Measurements from ENCODE around the gene SEC63.

DNA sequence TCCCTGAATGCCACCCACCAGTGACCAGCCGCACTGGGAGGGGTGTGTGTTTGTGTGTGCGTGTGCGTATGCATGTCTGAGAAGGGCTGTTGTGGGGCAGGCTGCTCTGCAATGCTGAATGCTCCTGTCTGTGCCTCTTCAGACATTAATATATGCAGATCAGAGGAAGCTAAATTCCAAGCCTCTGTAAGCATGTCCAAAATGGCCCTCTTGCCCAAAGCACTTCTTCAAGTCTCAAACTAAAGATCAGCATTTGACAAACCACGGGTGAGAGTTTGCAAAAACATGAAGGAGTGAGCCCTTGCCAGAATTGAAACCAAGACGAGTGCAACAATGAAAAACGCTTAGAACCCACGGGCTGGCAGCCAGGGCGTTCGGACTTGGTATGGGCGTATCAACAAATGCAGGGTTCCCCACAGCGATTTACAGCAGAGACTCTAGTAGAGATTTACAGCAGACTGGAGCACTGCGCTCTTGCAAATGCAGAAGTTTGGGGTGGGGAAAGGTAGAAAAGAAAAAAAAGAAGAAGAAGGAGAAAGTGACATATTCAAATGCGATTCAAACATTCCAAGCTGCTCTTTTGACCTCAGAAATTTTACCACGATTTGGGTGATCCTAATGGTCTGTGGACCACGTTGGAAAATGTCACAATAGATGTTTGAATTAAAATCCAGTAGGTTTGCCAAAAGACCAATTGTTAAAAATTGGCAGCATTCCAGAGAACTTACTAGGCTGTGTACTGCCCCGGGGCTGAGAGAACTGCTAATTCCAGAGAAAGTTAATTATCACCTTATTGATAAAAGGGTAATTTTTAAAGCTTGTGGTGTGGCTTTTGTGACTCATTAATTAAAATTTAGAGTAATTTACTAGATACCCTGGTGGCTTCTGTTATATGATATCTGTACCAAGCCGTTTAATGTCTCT is 137.4 kb downstream of the SEC63 start:
- TF ChIP-seq CTCF (conservative IDR thresholded peaks at IDR 0.05; ENCODE audit: low read length): no peak
- no peak for TF ChIP-seq EZH2phosphoT487 (IDR thresholded peaks at IDR 0.05; ENCODE audit: borderline replicate concordance, low read depth, low read length)
